IMR-90 (cell line): ENCODE data around the gene NECTIN4. TPM values are rescaled to one million over a fixed set of nuclear protein-coding genes. Genes with fewer than 3 reads are reported as not detected.

ENCODE experiments used
- ATAC-seq: fragments of 200-7000 bp; cut with Tn5 transposase; 2 replicates; pipeline ENCODE4 v1.9.1; 2020; ENCODE audit warnings: low read depth, mild to moderate bottlenecking, moderate library complexity
- BruUV-seq: library from RNA; stranded (reverse); fragments of 400-500 nt; replicated peaks from 2 replicates; lab custom pipeline; 2021; lab: Mats Ljungman, UMichigan
- CTCF ChIA-PET: fragments of 300-600 bp; formaldehyde crosslinking; extraction: SDS; loops from one replicate; lab custom pipeline; 2021; ENCODE audit warnings: antibody characterized with exemption; lab: Yijun Ruan, JAX
- POLR2A ChIA-PET: fragments of 300-600 bp; sonication (Branson Sonifier 250); formaldehyde crosslinking; loops from one replicate; lab custom pipeline; 2022; ENCODE audit warnings: antibody characterized with exemption; ENCODE audit not compliant: unreplicated experiment; lab: Charles Lee
- DNase-seq: peaks from one replicate; pipeline ENCODE4 v3.0.0; 2013
- H2AFZ ChIP-seq: replicated peaks from 2 replicates; pipeline ENCODE3; 2013; ENCODE audit warnings: low read length, mild to moderate bottlenecking; ENCODE audit not compliant: poor library complexity
- H2AK5ac ChIP-seq: 2 replicates; pipeline ENCODE4 v1.6.1; 2013; ENCODE audit warnings: low read depth, low read length, inconsistent platforms
- H2AK9ac ChIP-seq: replicated peaks from 2 replicates; pipeline ENCODE3; 2013; ENCODE audit warnings: mild to moderate bottlenecking, low read depth, low read length, moderate library complexity; ENCODE audit not compliant: poor library complexity
- H2BK120ac ChIP-seq: 2 replicates; pipeline ENCODE4 v1.6.1; 2013; ENCODE audit warnings: low read depth, low read length, inconsistent platforms
- H2BK15ac ChIP-seq: 3 replicates; pipeline ENCODE4 v1.6.1; 2013; ENCODE audit warnings: low read depth, low read length, inconsistent platforms
- H2BK20ac ChIP-seq: 2 replicates; pipeline ENCODE4 v1.6.1; 2013; ENCODE audit warnings: low read depth, mild to moderate bottlenecking, inconsistent platforms, low read length, moderate library complexity
- H2BK5ac ChIP-seq: 2 replicates; pipeline ENCODE4 v1.6.1; 2013; ENCODE audit warnings: mild to moderate bottlenecking, low read depth, low read length, inconsistent platforms; ENCODE audit not compliant: poor library complexity, severe bottlenecking
- H3K14ac ChIP-seq: replicated peaks from 2 replicates; pipeline ENCODE4 v1.6.1; 2013; ENCODE audit warnings: low read depth, low read length, inconsistent platforms
- H3K18ac ChIP-seq: 2 replicates; pipeline ENCODE4 v1.6.1; 2013; ENCODE audit warnings: low read depth, low read length, control low read depth
- H3K23ac ChIP-seq: 2 replicates; pipeline ENCODE4 v1.6.1; 2013; ENCODE audit warnings: low read depth, low read length, inconsistent platforms
- H3K27ac ChIP-seq: 2 replicates; pipeline ENCODE4 v1.5.1; 2013; ENCODE audit warnings: mild to moderate bottlenecking, control low read depth, low read length; ENCODE audit not compliant: insufficient read depth
- H3K27me3 ChIP-seq: 2 replicates; pipeline ENCODE4 v1.6.1; 2013; ENCODE audit warnings: low read length; ENCODE audit not compliant: control insufficient read depth, insufficient read depth
- H3K36me3 ChIP-seq: 2 replicates; pipeline ENCODE4 v1.6.1; 2013; ENCODE audit warnings: low read length, mixed read lengths; ENCODE audit not compliant: control insufficient read depth, insufficient read depth
- H3K4ac ChIP-seq: 2 replicates; pipeline ENCODE4 v1.6.1; 2013; ENCODE audit warnings: low read depth, low read length, inconsistent platforms
- H3K4me1 ChIP-seq: 2 replicates; pipeline ENCODE4 v1.6.1; 2013; ENCODE audit warnings: low read length, mixed read lengths; ENCODE audit not compliant: control insufficient read depth, insufficient read depth
- H3K4me2 ChIP-seq: 2 replicates; pipeline ENCODE4 v1.6.1; 2013; ENCODE audit warnings: low read depth, mild to moderate bottlenecking, control low read depth, low read length, moderate library complexity
- H3K4me3 ChIP-seq: 2 replicates; pipeline ENCODE4 v1.5.1; 2013; ENCODE audit warnings: low read depth, mild to moderate bottlenecking, control low read depth, low read length, moderate library complexity; ENCODE audit not compliant: insufficient read depth
- H3K56ac ChIP-seq: 2 replicates; pipeline ENCODE4 v1.6.1; 2013; ENCODE audit warnings: low read length, inconsistent platforms; ENCODE audit not compliant: insufficient read depth; ENCODE audit errors: extremely low read depth
- H3K79me1 ChIP-seq, 2 experiments: 2 replicates each; pipeline ENCODE4 v1.6.1; 2013; ENCODE audit warnings: low read length in 2 of 2, inconsistent platforms in 1 of 2, low read depth in 1 of 2
- H3K9ac ChIP-seq: 2 replicates; pipeline ENCODE4 v1.6.1; 2013; ENCODE audit warnings: low read depth, low read length, control low read depth
- H3K9me1 ChIP-seq: 2 replicates; pipeline ENCODE4 v1.6.1; 2013; ENCODE audit warnings: low read length, inconsistent platforms; ENCODE audit not compliant: insufficient read depth
- H3K9me3 ChIP-seq: 2 replicates; pipeline ENCODE4 v1.6.1; 2013; ENCODE audit warnings: low read length; ENCODE audit not compliant: control insufficient read depth, insufficient read depth
- H4K20me1 ChIP-seq: 2 replicates; pipeline ENCODE4 v1.6.1; 2013; ENCODE audit warnings: low read length, inconsistent platforms; ENCODE audit not compliant: insufficient read depth
- H4K5ac ChIP-seq: 2 replicates; pipeline ENCODE4 v1.6.1; 2013; ENCODE audit warnings: mild to moderate bottlenecking, low read depth, low read length, control low read depth
- H4K8ac ChIP-seq, 2 experiments: 2 replicates each; pipeline ENCODE4 v1.6.1; 2013; ENCODE audit warnings: low read depth in 2 of 2, low read length in 2 of 2, control low read depth in 1 of 2, inconsistent platforms in 1 of 2
- H4K91ac ChIP-seq: 2 replicates; pipeline ENCODE4 v1.6.1; 2013; ENCODE audit warnings: low read depth, low read length, inconsistent platforms; ENCODE audit not compliant: insufficient read depth
- BHLHE40 ChIP-seq: fragments of 150-350 bp; IDR thresholded peaks from 2 replicates; pipeline ENCODE4 v1.6.1; 2016; ENCODE audit warnings: mild to moderate bottlenecking, low read depth, low read length
- CEBPB ChIP-seq: IDR thresholded peaks from 2 replicates; pipeline ENCODE4 v1.6.1; 2012; ENCODE audit warnings: low read depth, low read length, improper control_type of control experiment
- CHD1 ChIP-seq: IDR thresholded peaks from 2 replicates; pipeline ENCODE4 v1.6.1; 2012; ENCODE audit warnings: low read depth, low read length, improper control_type of control experiment
- CTCF ChIP-seq: conservative IDR thresholded peaks from 2 replicates; pipeline ENCODE4 v1.5.1; 2012; ENCODE audit warnings: mild to moderate bottlenecking, low read depth, low read length, improper control_type of control experiment
- FOS ChIP-seq: fragments of 150-350 bp; IDR thresholded peaks from 2 replicates; pipeline ENCODE4 v1.6.1; 2016; ENCODE audit warnings: low read depth, low read length
- MAZ ChIP-seq: IDR thresholded peaks from 2 replicates; pipeline ENCODE4 v1.6.1; 2012; ENCODE audit warnings: low read depth, mild to moderate bottlenecking, low read length, improper control_type of control experiment, moderate library complexity, borderline replicate concordance
- NFE2L2 ChIP-seq: fragments of 150-350 bp; IDR thresholded peaks from 2 replicates; pipeline ENCODE4 v1.6.1; 2016; ENCODE audit warnings: low read depth, mild to moderate bottlenecking, low read length
- RCOR1 ChIP-seq: IDR thresholded peaks from 2 replicates; pipeline ENCODE4 v1.6.1; 2012; ENCODE audit warnings: mild to moderate bottlenecking, low read length, improper control_type of control experiment; ENCODE audit not compliant: insufficient replicate concordance
- SMC3 ChIP-seq: fragments of 150-350 bp; IDR thresholded peaks from 2 replicates; pipeline ENCODE4 v1.6.1; 2016; ENCODE audit warnings: low read depth, mild to moderate bottlenecking, antibody characterized with exemption, low read length, moderate library complexity
- USF2 ChIP-seq: fragments of 150-350 bp; IDR thresholded peaks from 2 replicates; pipeline ENCODE4 v1.6.1; 2017; ENCODE audit warnings: mild to moderate bottlenecking, antibody characterized with exemption, low read length, low read depth
- WGBS, 2 experiments: methylation state at CpG; one replicate each; pipeline versions ENCODE4 v1.1.5 to v1.1.7; 2013; ENCODE audit warnings: missing lambda C conversion rate in 2 of 2; ENCODE audit not compliant: insufficient read length in 1 of 2; ENCODE audit errors: extremely low coverage in 2 of 2; 5-methylcytosine and 5-hydroxymethylcytosine counted together
- dilution Hi-C: fragments of 300-500 bp; cut with HindIII; formaldehyde crosslinking; loops from one replicate; pipeline ENCODE4 v1.14.3; 2018; ENCODE audit warnings: low sequenced_read_pairs; ENCODE audit not compliant: unreplicated experiment
- in situ Hi-C: fragments of 300-500 bp; cut with MboI; formaldehyde crosslinking; loops from 3 replicates; pipeline ENCODE4 v1.14.3; 2019; ENCODE audit warnings: low sequenced_read_pairs, inconsistent platforms, mixed read lengths
- intact Hi-C: fragments of 100-400 bp; cut with micrococcal nuclease; formaldehyde crosslinking; loops from 2 replicates; pipeline ENCODE4 v1.10.0; 2022
- polyA plus RNA-seq, 3 experiments: library from polyadenylated mRNA; depleted of rRNA; stranded (reverse); fragments of >200 nt; gene quantifications; 2 replicates each; pipeline ENCODE4 v1.2.3, GENCODE V29; 2012; ENCODE audit warnings: low replicate concordance in 1 of 3
- total RNA-seq: library from RNA; depleted of rRNA; stranded (reverse); fragments of >200 nt; gene quantifications from 2 replicates; pipeline ENCODE4 v1.2.3, GENCODE V29; 2012

Gene NECTIN4
- total and polyA plus RNA-seq, 2 of the 4 experiments (the other 2 are of a cell fraction) = 0.18 to 0.24 TPM

- BruUV-seq = no TSS peak
- H2AFZ ChIP-seq = peak overlapping the region; percentile 92
- no peak overlapping the region for H3K4me3 ChIP-seq
- ChIA-PET CTCF (interaction anchor here (1.1 kb wide), 1 partner anchor 14 kb away, joined by 4 read pairs; no protein-coding TSS in a partner anchor), POLR2A (no interaction called here)
- peak overlapping the region; percentile 62; the same call in 1 of the 2 replicates for H2AK5ac ChIP-seq
- H3K14ac ChIP-seq = peak overlapping the region; percentile 65; the same call in 1 of the 2 replicates
- H4K8ac ChIP-seq = peak overlapping the region; percentile 55 to 78
- no peak overlapping the region for H3K56ac ChIP-seq
- H2BK120ac ChIP-seq = peak overlapping the region; percentile 82; the same call in 1 of the 2 replicates
- TF ChIP-seq BHLHE40 = peak; percentile 70
- TF ChIP-seq MAZ = peak; percentile 89
- TF ChIP-seq SMC3 = peak; percentile 10; the same call in 1 of the 2 replicates
- peak; percentile 99 for TF ChIP-seq CEBPB
- no peak for TF ChIP-seq NFE2L2
- TF ChIP-seq RCOR1 = no peak
- no peak for TF ChIP-seq CHD1
- TF ChIP-seq CTCF = no peak
- TF ChIP-seq FOS = peak; percentile 81
- TF ChIP-seq USF2 = no peak; the same call in 1 of the 2 replicates
- H3K79me1 ChIP-seq = no peaks in the 10 kb centered on the region
- peaks cover 28% of the 10 kb centered on the region for H3K4me1 ChIP-seq
- H4K5ac ChIP-seq = peak overlapping the region; percentile 28; the same call in 1 of the 2 replicates
- peak overlapping the region; percentile 8; the same call in 2 of the 3 replicates for H2BK15ac ChIP-seq
- H3K18ac ChIP-seq = peak overlapping the region; percentile 21; the same call in 1 of the 2 replicates
- no peaks in the 10 kb centered on the region for H3K9me3 ChIP-seq
- no peaks in the 10 kb centered on the region for H4K20me1 ChIP-seq
- peak overlapping the region; percentile 69 for H4K91ac ChIP-seq
- peak overlapping the region; percentile 81 for H2BK5ac ChIP-seq
- H3K4ac ChIP-seq = peak overlapping the region; percentile 71
- peaks cover 22% of the 10 kb centered on the region for H3K9me1 ChIP-seq
- intact Hi-C loops = loop anchor here (5.0 kb wide), 1 partner anchor 36 kb away; the partner anchor contains the start of gene USF1
- no peaks in the 10 kb centered on the region for H3K36me3 ChIP-seq
- dilution Hi-C loops = no loop called here
- peak; percentile 89 for ATAC-seq
- no peak overlapping the region for H3K23ac ChIP-seq
- H3K27me3 ChIP-seq = no peaks in the 10 kb centered on the region
- in situ Hi-C loops = no loop called here
- DNase-seq = peak; percentile 92
- H2AK9ac ChIP-seq = peak overlapping the region; percentile 57
- H2BK20ac ChIP-seq = peak overlapping the region; percentile 58; the same call in 1 of the 2 replicates
- no peak overlapping the region for H3K4me2 ChIP-seq
- H3K27ac ChIP-seq = peak overlapping the region; percentile 24; the same call in 1 of the 2 replicates
- 47% methylated on average over 3 of the region's 8 CpGs; no CpG with 5 or more reads in 1 of the 2 experiments for WGBS, 2 experiments
- no peak overlapping the region for H3K9ac ChIP-seq
Measured at GRCh38 chr1:161082996-161083747, 6.2 kb downstream of the NECTIN4 start.
